HG03342 (cell line): Measurements from ENCODE around the gene WWOX.

Source experiments
- ATAC-seq: cut with Tn5 transposase; IDR thresholded peaks from one replicate; pipeline ENCODE4 v1.9.1; 2021; ENCODE audit warnings: mild to moderate bottlenecking, moderate library complexity; ENCODE audit not compliant: unreplicated experiment

Gene WWOX

GRCh38 chr16:78140818-78141466, 41.5 kb downstream of the WWOX start:
- ATAC-seq: no peak

DNA sequence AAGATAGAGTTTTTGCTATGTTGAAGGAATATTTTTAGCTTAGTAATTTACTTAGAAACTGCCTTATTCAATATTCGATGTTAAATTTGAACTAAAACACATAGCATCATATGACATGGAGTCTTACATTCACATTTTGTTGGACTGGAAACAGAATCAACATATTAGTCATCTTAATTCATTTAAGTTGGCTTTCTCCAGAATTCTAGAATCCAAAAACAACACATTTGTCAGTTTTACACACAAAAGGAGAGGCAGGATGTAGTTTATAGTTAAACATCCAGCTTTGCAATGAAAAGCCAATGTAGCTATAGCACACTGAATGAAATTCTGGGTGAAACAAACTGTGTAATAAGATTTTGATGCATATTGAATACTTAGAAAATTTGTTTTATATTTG, 43.3 kb downstream of the WWOX start:
- no peak for ATAC-seq

- ATAC-seq: no peak
These were observed 47.4 kb downstream of the WWOX start for GRCh38 chr16:78146807-78147206.

DNA sequence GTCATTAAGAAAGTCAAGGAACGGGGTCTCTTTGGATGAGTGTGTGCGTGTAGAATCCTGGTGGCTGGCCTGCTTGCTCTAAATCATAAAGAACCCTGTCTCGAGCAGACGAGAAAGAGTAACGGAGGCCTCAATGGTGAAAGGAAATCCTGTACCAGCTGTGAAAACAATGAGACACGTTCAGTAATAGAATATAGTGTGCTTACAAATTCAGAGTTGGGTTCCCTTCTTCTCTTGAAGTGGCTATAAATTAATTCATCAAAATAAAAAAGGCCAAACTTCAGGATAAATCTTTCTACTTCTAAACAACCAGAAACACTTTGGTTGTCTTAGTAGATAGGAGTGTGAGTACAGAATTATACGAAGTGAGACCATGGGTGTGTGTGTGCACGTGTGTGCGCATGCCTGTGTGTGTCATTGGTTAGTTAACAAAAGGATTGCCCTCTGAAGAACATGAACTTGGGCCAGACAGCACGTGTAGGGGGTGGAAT, 48.5 kb downstream of the WWOX start:
- ATAC-seq: no peak

DNA sequence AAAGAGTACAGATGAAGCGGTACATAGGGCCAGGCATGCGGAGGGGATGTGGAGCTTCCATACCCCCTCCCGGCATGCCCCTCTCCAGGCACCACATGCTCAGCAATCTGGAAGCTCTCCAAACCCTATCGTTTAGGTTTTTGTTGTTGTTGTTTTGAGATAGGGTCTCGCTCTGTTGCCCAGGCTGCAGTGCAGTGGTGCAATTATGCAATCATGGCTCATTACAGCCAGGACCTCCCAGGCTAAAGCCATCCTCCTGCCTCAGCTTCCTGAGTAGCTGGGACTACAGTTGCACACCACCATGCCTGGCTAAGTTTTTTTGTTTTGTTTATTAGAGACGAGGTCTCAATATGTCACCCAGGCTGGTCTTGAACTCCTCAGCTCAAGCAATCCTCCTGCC, 50.8 kb downstream of the WWOX start:
- no peak for ATAC-seq

- no peak for ATAC-seq
These were observed 55.4 kb downstream of the WWOX start for GRCh38 chr16:78154729-78155461.

DNA sequence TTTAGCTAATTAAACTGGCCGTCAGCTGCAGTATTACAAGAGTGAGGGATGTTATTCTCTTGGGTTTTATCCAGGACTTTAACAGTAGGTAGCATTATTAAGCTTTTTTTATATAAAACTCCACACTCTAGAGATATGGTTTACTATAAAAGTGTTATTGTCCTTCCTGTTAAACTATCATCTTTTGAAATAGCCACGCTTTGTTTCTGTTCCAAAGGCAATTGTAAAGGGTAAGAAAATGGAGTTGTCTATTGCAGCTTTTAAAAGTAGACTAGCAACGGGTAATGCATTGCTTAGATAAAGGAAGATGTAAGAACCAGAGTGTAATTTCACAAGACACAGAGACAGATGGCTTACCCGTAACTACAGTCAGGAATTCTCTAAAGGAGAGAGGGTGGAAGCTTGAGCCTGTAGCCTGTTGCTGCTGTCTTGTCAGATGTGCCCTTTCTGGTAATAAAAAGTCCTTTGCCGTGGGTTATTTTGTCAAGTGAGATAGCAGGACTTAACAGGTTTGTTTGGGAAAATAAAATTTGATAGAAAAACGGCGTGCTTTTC, 56.4 kb downstream of the WWOX start:
- no peak for ATAC-seq

DNA sequence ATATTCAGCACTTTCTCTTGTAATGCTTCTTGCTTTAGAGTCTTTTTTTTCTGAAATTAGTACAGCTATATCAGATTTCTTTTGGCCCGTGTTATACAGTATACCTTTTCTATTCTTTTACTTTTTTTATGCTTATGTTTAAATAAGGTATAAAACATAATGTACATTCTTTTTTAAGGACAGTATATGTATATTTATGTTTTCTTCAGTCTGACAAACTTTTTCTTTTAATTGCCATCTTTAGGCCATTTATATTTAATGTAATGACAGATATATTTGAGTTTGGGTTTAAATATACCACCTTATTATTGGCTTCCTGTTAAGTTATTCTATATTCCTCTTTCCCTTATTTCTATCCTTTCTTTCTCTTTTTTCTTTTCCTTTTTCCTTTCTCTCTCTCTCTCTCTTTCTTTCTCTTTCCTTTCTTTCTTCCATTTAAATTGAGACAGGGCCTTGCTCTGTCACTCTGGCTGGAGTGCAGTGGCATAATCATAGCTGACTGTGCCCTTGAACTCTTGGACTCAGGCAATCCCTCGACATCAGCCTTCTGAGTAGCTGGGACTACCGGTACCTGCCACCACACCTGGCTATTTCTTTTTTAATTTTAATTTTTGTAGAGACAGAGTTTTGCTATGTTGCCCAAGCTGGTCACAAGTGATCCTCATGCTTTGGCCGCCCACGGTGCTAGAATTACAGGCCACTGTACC, 61.7 kb downstream of the WWOX start:
- no peak for ATAC-seq

- ATAC-seq: no peak
These were observed 64.6 kb downstream of the WWOX start for GRCh38 chr16:78163772-78164670.

- ATAC-seq: no peak
These were observed 71.1 kb downstream of the WWOX start for GRCh38 chr16:78170494-78170933.

DNA sequence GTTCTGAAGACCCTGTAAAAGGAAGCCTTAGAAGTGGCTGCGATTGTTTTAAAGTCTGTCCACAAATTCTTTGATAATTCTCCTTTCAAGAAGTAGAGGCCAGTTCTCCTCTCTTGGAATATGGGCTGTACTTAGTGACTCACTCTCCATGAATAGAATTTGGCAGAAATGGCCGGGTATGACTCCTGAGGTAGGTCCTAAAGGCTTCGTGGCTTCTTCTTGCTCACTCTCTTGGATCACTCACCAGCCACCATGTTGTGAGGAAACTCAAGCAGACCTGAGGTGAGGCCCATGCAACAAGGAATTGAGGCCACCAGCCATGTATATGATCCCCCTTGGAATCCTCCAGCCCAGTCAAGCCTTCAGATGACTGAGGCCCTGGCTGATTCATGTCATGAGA, 75.8 kb downstream of the WWOX start:
- no peak for ATAC-seq

DNA sequence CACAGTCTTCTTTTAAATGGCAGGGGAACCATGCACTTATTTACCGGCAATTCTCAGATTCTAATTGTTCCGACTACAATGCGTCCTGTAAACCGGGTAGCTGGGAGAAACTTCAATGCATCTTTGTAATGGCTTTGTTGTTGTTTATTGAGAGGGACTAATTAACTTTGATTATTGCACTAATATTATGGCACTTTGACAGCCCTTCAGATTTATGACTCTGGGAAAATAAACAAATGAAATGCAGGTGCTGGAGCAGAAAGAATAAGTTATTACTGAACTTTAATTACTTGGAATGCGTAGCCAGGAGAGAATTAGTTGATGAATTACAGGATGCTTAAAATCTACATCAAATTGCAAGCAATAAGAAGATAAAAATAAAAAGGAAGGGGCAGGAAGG, 77.0 kb downstream of the WWOX start:
- ATAC-seq: no peak

DNA sequence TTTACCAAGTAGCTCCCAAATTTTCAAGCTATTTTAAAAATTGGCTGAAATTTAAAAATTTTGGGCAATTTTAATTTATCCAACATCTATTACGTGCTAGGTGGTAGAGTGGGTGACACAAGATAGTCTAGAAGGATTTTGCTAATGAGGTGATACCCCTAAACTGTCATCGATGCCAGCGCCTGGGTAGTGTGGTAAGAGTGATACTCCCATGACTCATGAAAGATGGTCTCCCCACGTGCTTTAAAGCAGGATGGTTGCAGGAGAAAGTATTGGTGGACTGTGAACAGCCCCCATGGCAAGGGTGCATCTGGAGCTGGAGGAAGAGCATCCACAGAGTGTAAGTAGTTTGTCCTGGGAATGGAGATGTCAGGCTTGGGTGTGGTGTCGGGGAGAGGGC, 77.8 kb downstream of the WWOX start:
- no peak for ATAC-seq

DNA sequence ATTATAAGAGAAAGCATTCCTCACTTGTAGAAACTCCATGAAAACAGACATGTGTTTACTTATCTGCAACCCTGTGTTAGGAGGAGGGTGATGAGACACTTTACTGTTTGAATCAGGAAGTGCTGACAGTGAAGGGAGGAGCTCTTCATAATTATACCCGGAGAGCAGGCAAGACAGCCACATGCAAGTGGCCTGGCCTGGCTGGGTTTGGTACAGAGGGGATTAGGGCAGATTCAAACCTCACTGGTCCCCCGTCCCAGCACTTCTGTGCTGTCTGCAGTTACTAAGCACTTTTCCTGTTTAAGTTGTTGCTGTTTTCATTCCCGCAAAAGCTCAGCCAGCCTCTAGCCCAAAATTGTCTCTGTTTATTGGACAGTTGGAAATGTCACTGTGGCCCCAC, 78.5 kb downstream of the WWOX start:
- no peak for ATAC-seq

- ATAC-seq: no peak
These were observed 80.2 kb downstream of the WWOX start for GRCh38 chr16:78179666-78180065.

GRCh38 chr16:78180349-78180748, 80.9 kb downstream of the WWOX start:
- no peak for ATAC-seq

- ATAC-seq: no peak
These were observed 84.2 kb downstream of the WWOX start for GRCh38 chr16:78183437-78184237.

GRCh38 chr16:78184238-78185183, 85.1 kb downstream of the WWOX start:
- ATAC-seq: no peak

DNA sequence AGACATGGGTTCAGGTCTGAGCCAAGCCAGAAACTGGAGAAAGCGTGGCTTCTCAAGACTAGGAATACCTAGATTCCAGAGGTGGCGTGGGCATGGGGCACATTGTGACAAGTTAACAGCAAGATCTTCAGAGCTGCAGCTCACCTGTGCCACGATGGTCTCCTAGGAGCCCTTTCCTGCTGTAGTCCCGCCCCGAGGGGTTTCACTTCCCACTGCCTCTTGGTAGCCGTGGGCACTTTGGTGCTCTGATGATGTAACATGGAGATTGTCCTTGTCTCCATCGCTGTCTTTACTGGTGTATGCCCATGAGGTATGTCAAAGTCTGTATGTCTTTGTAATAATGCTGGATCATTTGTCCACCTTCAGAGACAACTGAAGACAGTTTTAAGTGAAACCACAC, 89.7 kb downstream of the WWOX start:
- ATAC-seq: no peak
